HCT116 (cell line): ENCODE results near the gene RIC8B. TPM values are rescaled to one million over a fixed set of nuclear protein-coding genes. Genes with fewer than 3 reads are reported as not detected.

ENCODE experiments used
- ATAC-seq: fragments of 200-7000 bp; cut with Tn5 transposase; 2 replicates; pipeline ENCODE4 v1.9.1; 2020; ENCODE audit warnings: mild to moderate bottlenecking, moderate library complexity
- BruUV-seq: library from RNA; stranded (reverse); fragments of 400-500 nt; replicated peaks from 2 replicates; lab custom pipeline; 2021; lab: Mats Ljungman, UMichigan
- CTCF ChIA-PET: fragments of 300-600 bp; sonication (Branson Sonifier 250); formaldehyde crosslinking; loops from one replicate; lab custom pipeline; 2021; ENCODE audit warnings: antibody characterized with exemption; lab: Charles Lee
- POLR2A ChIA-PET: fragments of 300-600, 350-600 bp; sonication (Branson Sonifier 250); formaldehyde crosslinking; loops from one replicate; lab custom pipeline; 2021; ENCODE audit warnings: antibody characterized with exemption; lab: Charles Lee
- RAD21 ChIA-PET, 2 experiments: fragments of 300-600 bp; sonication (Branson Sonifier 250); formaldehyde crosslinking; loops; one replicate each; lab custom pipeline; 2023; ENCODE audit warnings: low total read pairs in 2 of 2; ENCODE audit not compliant: uncharacterized antibody in 2 of 2, unreplicated experiment in 2 of 2, low non-redundant PET in 1 of 2; lab: Charles Lee
- DNase-seq: peaks from one replicate; pipeline ENCODE4 v3.0.0-alpha.2; 2010; ENCODE audit warnings: low read depth, low spot score
- H2AFZ ChIP-seq: fragments of 200-600 bp; shearing (Covaris generic), sonication (generic); 2 replicates; pipeline ENCODE4 v1.6.1; 2017; ENCODE audit warnings: low read depth, mixed run types, mixed read lengths, antibody characterized with exemption, low read length; ENCODE audit not compliant: poor library complexity, severe bottlenecking
- H3K27ac ChIP-seq: 2 replicates; pipeline ENCODE4 v1.5.1; 2012; ENCODE audit warnings: low read depth, low read length
- H3K27me3 ChIP-seq: fragments of 200-600 bp; sonication (generic); 2 replicates; pipeline ENCODE4 v1.6.1; 2016; ENCODE audit warnings: mixed run types, low read length, mixed read lengths; ENCODE audit not compliant: insufficient read depth
- H3K36me3 ChIP-seq, 2 experiments: fragments of 200-500 bp in 1 of 2; fragments of 200-600 bp in 1 of 2; sonication (Bioruptor generic) in 1 of 2; sonication (generic) in 1 of 2; 2 replicates each; pipeline versions ENCODE4 v1.5.1 to v1.6.1; 2014 to 2016; ENCODE audit warnings: low read length in 2 of 2, inconsistent platforms in 1 of 2, mixed read lengths in 1 of 2, mixed run types in 1 of 2; ENCODE audit not compliant: insufficient read depth in 2 of 2, control insufficient read depth in 1 of 2
- H3K4me1 ChIP-seq, 2 experiments: fragments of 200-600 bp in 1 of 2; sonication (generic) in 1 of 2; 2 replicates each; pipeline versions ENCODE4 v1.5.1 to v1.6.1; 2012 to 2017; ENCODE audit warnings: low read length in 2 of 2, inconsistent platforms in 1 of 2, mild to moderate bottlenecking in 1 of 2, mixed read lengths in 1 of 2, mixed run types in 1 of 2, moderate library complexity in 1 of 2; ENCODE audit not compliant: insufficient read depth in 2 of 2, control insufficient read depth in 1 of 2
- H3K4me2 ChIP-seq: fragments of 200-600 bp; sonication (generic); 2 replicates; pipeline ENCODE4 v1.6.1; 2017; ENCODE audit warnings: mixed run types, low read length, mixed read lengths
- H3K4me3 ChIP-seq, 2 experiments: fragments of 200-600 bp in 1 of 2; sonication (generic) in 1 of 2; replicated peaks in 1 of 2; 2 replicates each; pipeline ENCODE4 v1.5.1; 2011 to 2016; ENCODE audit warnings: low read length in 2 of 2, control low read depth in 1 of 2, low read depth in 1 of 2, mild to moderate bottlenecking in 1 of 2, mixed read lengths in 1 of 2, mixed run types in 1 of 2
- H3K79me2 ChIP-seq: fragments of 200-600 bp; sonication (generic); 2 replicates; pipeline ENCODE4 v1.6.1; 2017; ENCODE audit warnings: mild to moderate bottlenecking, mixed run types, low read length, moderate library complexity, mixed read lengths; ENCODE audit not compliant: insufficient read depth
- H3K9ac ChIP-seq: fragments of 200-600 bp; sonication (generic); 2 replicates; pipeline ENCODE4 v1.6.1; 2016; ENCODE audit warnings: low read length, mixed read lengths
- H3K9me2 ChIP-seq: fragments of 200-600 bp; sonication (generic), shearing (Covaris generic); 2 replicates; pipeline ENCODE4 v1.6.1; 2017; ENCODE audit warnings: mixed run types, mild to moderate bottlenecking, moderate library complexity; ENCODE audit not compliant: insufficient read depth
- H3K9me3 ChIP-seq, 2 experiments: fragments of 200-500 bp in 1 of 2; fragments of 200-600 bp in 1 of 2; sonication (Bioruptor generic) in 1 of 2; sonication (generic) in 1 of 2; 2 replicates each; pipeline ENCODE4 v1.6.1; 2014 to 2017; ENCODE audit warnings: low read length in 2 of 2, mixed read lengths in 2 of 2, inconsistent platforms in 1 of 2, low read depth in 1 of 2, mild to moderate bottlenecking in 1 of 2, mixed run types in 1 of 2, moderate library complexity in 1 of 2; ENCODE audit not compliant: control insufficient read depth in 1 of 2, insufficient read depth in 1 of 2
- H4K20me1 ChIP-seq: fragments of 200-600 bp; sonication (generic), shearing (Covaris generic); 2 replicates; pipeline ENCODE4 v1.6.1; 2017; ENCODE audit warnings: mixed run types, mild to moderate bottlenecking, moderate library complexity; ENCODE audit not compliant: insufficient read depth
- ATF3 ChIP-seq: IDR thresholded peaks from 2 replicates; pipeline ENCODE4 v1.6.1; 2012
- EZH2phosphoT487 ChIP-seq: fragments of 200-600 bp; IDR thresholded peaks from 2 replicates; pipeline ENCODE4 v1.6.1; 2018; ENCODE audit warnings: antibody characterized with exemption, borderline replicate concordance
- SP1 ChIP-seq: IDR thresholded peaks from 2 replicates; pipeline ENCODE4 v1.6.1; 2012; ENCODE audit warnings: low read depth
- ZFX ChIP-seq: fragments of 450-650 bp; IDR thresholded peaks from 2 replicates; pipeline ENCODE4 v1.6.1; 2017
- intact Hi-C: fragments of 100-400 bp; cut with micrococcal nuclease; formaldehyde crosslinking; loops from 2 replicates; pipeline ENCODE4 v1.10.0; 2022
- total RNA-seq: library from RNA; stranded (reverse); gene quantifications from one replicate; pipeline ENCODE4 v1.2.1, GENCODE V29; 2021; ENCODE audit not compliant: unreplicated experiment
- TF ChIP-seq, protein P1 (sequence below): IDR thresholded peaks from 2 replicates; pipeline ENCODE4 v1.6.1; 2012; ENCODE audit warnings: low read depth

RIC8B gene
- total RNA-seq, 1 experiment from 2014 or later, result 16.7 TPM

DNA sequence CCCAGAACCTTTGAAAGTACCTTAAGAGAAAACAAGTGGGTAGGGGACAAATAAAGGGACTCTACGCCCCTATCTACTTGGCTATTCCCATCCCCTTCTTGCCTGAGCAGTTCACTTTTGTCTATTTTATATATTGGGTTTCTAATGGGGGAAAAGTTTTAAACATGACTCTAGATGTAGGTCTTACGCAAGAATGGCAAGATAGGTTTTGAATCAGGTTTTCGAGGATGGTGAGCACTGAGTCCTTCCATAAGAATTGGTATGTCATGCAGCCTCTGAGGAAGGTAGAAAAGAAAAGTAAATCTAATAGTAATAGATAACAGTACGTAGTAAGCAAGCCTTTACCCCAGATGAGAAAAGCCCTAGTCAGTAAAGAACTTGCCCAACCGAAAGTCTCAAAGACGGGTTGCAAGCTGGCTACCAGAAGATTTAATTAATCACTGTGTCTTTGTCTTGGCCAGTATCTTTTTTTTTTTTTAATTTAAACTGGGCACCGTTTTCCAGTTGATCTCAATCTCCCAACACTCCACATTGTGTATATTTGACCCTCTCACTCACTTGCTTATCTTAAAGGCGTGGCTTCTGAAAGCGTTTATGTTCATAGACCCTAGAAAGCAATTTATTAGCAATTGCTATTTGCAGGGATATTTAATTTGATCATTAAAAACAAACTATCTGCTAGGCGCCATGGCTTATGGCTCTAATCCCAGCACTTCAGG, 94.7 kb downstream of the RIC8B start:
- Histone ChIP-seq H3K9me2 (no peaks in the 10 kb centered on the region), H3K27ac (no peak overlapping the region), H3K4me1 (peaks cover 0 to 3% of the 10 kb centered on the region in 2 experiments; a peak in 1 of 4 replicates), H3K27me3 (no peaks in the 10 kb centered on the region), H3K4me2 (no peak overlapping the region), H3K9me3 (no peaks in the 10 kb centered on the region), H3K4me3 (no peak overlapping the region), H3K9ac (no peak overlapping the region), H2AFZ (no peak overlapping the region), H4K20me1 (no peaks in the 10 kb centered on the region), H3K79me2 (no peaks in the 10 kb centered on the region), H3K36me3 (no peaks in the 10 kb centered on the region)
- POLR2A ChIA-PET, result no interaction called here
- DNase-seq, result no peak
- BruUV-seq, result no TSS peak
- intact Hi-C loops, result no loop called here
- RAD21 ChIA-PET, result no interaction called here
- CTCF ChIA-PET, result no interaction called here
- TF ChIP-seq EZH2phosphoT487, result no peak
- no peak for TF ChIP-seq ZFX
- TF ChIP-seq ATF3, result no peak
- TF ChIP-seq, protein P1, sequence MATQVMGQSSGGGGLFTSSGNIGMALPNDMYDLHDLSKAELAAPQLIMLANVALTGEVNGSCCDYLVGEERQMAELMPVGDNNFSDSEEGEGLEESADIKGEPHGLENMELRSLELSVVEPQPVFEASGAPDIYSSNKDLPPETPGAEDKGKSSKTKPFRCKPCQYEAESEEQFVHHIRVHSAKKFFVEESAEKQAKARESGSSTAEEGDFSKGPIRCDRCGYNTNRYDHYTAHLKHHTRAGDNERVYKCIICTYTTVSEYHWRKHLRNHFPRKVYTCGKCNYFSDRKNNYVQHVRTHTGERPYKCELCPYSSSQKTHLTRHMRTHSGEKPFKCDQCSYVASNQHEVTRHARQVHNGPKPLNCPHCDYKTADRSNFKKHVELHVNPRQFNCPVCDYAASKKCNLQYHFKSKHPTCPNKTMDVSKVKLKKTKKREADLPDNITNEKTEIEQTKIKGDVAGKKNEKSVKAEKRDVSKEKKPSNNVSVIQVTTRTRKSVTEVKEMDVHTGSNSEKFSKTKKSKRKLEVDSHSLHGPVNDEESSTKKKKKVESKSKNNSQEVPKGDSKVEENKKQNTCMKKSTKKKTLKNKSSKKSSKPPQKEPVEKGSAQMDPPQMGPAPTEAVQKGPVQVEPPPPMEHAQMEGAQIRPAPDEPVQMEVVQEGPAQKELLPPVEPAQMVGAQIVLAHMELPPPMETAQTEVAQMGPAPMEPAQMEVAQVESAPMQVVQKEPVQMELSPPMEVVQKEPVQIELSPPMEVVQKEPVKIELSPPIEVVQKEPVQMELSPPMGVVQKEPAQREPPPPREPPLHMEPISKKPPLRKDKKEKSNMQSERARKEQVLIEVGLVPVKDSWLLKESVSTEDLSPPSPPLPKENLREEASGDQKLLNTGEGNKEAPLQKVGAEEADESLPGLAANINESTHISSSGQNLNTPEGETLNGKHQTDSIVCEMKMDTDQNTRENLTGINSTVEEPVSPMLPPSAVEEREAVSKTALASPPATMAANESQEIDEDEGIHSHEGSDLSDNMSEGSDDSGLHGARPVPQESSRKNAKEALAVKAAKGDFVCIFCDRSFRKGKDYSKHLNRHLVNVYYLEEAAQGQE, result no peak
- TF ChIP-seq SP1, result no peak
- no peak for ATAC-seq
